Muscle layer of duodenum (tissue), 2 donors: ENCODE results near the gene DISC1.

Experiments used
- H3K27ac ChIP-seq: one replicate; pipeline ENCODE4 v1.7.0; 2013; ENCODE audit warnings: mild to moderate bottlenecking, low read length
- H3K27me3 ChIP-seq: one replicate; pipeline ENCODE4 v1.7.0; 2013; ENCODE audit warnings: low read depth, mild to moderate bottlenecking, control low read depth, low read length
- H3K36me3 ChIP-seq, 2 donors: one replicate each; pipeline ENCODE4 v1.7.0; 2013; ENCODE audit warnings: low read length in 2 of 2, control low read depth in 1 of 2, mild to moderate bottlenecking in 1 of 2; ENCODE audit not compliant: insufficient read depth in 2 of 2, control insufficient read depth in 1 of 2
- H3K4me1 ChIP-seq, 2 donors: one replicate each; pipeline ENCODE4 v1.7.0; 2013; ENCODE audit warnings: low read length in 2 of 2, mild to moderate bottlenecking in 2 of 2, control low read depth in 1 of 2, moderate library complexity in 1 of 2; ENCODE audit not compliant: insufficient read depth in 2 of 2, control insufficient read depth in 1 of 2
- H3K4me3 ChIP-seq, 2 donors: one replicate each; pipeline ENCODE4 v1.7.0; 2013; ENCODE audit warnings: low read length in 2 of 2, low read depth in 1 of 2, mild to moderate bottlenecking in 1 of 2
- H3K9me3 ChIP-seq, 2 donors: one replicate each; pipeline ENCODE4 v1.7.0; 2013; ENCODE audit warnings: low read length in 2 of 2, control low read depth in 1 of 2, mild to moderate bottlenecking in 1 of 2; ENCODE audit not compliant: control insufficient read depth in 1 of 2
- donor health status: healthy.

Gene DISC1

DNA sequence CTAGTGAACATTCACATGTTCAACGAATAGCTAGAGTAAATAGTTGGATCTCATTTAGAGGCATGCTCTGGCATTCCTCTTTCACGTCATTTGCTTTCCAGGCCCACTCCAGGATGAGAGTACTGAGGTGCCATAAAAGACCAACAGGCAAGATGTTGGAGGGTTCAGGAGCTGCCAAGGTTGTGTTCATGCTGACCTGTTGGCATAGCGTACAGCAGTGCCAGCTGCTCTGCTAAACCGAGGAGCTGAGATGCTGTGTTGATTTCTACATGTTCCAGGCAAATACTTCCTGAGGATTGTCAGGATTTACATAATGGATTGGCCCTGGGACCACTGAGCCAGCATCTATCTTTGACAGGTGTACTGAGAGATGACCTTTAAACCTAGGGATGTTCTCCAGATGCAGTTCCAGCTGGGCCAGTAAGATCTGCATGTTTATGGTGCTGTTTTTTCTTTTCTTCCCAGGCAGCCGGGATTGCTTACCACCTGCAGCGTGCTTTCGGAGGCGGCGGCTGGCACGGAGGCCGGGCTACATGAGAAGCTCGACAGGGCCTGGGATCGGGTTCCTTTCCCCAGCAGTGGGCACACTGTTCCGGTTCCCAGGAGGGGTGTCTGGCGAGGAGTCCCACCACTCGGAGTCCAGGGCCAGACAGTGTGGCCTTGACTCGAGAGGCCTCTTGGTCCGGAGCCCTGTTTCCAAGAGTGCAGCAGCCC, 66.9 kb downstream of the DISC1 start:
- H3K27me3 ChIP-seq, result no peaks in the 10 kb centered on the region
- H3K9me3 ChIP-seq, result no peaks in the 10 kb centered on the region
- H3K4me3 ChIP-seq, result no peak overlapping the region
- H3K4me1 ChIP-seq, result peaks cover 0 to 3% of the 10 kb centered on the region in 2 donors
- H3K36me3 ChIP-seq, result no peaks in the 10 kb centered on the region
- H3K27ac ChIP-seq, result no peak overlapping the region

DNA sequence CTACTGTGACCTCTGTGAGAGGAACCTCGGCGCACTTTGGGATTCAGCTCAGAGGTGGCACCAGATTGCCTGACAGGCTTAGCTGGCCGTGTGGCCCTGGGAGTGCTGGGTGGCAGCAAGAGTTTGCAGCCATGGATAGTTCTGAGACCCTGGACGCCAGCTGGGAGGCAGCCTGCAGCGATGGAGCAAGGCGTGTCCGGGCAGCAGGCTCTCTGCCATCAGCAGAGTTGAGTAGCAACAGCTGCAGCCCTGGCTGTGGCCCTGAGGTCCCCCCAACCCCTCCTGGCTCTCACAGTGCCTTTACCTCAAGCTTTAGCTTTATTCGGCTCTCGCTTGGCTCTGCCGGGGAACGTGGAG, 67.5 kb downstream of the DISC1 start:
- no peak overlapping the region for H3K27ac ChIP-seq
- no peaks in the 10 kb centered on the region for H3K36me3 ChIP-seq
- H3K27me3 ChIP-seq, result no peaks in the 10 kb centered on the region
- H3K4me3 ChIP-seq, result peak overlapping the region in 1 of 2 donors; percentile 1
- no peaks in the 10 kb centered on the region for H3K9me3 ChIP-seq
- peaks cover 0 to 3% of the 10 kb centered on the region in 2 donors for H3K4me1 ChIP-seq

DNA sequence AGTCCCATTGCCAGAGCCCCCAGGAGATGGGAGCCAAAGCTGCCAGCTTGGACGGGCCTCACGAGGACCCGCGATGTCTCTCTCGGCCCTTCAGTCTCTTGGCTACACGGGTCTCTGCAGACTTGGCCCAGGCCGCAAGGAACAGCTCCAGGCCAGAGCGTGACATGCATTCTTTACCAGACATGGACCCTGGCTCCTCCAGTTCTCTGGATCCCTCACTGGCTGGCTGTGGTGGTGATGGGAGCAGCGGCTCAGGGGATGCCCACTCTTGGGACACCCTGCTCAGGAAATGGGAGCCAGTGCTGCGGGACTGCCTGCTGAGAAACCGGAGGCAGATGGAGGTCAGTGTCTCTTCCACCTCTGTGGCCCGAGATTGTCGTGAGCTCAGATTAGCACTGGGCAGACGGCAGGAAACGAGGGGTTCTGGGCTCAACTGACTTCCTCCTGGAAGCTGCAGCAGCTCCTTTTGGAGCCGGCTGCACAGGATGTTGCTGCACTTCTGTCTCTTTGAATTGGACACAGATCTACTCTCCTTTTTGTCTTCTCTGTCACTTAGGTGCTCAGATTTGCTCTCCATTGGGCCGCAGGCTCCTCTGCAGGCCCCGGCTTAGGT, 68.0 kb downstream of the DISC1 start:
- no peaks in the 10 kb centered on the region for H3K36me3 ChIP-seq
- no peaks in the 10 kb centered on the region for H3K27me3 ChIP-seq
- no peaks in the 10 kb centered on the region for H3K9me3 ChIP-seq
- peak overlapping the region in 1 of 2 donors; percentile 1 for H3K4me3 ChIP-seq
- no peak overlapping the region for H3K27ac ChIP-seq
- peaks cover 0 to 3% of the 10 kb centered on the region in 2 donors for H3K4me1 ChIP-seq

DNA sequence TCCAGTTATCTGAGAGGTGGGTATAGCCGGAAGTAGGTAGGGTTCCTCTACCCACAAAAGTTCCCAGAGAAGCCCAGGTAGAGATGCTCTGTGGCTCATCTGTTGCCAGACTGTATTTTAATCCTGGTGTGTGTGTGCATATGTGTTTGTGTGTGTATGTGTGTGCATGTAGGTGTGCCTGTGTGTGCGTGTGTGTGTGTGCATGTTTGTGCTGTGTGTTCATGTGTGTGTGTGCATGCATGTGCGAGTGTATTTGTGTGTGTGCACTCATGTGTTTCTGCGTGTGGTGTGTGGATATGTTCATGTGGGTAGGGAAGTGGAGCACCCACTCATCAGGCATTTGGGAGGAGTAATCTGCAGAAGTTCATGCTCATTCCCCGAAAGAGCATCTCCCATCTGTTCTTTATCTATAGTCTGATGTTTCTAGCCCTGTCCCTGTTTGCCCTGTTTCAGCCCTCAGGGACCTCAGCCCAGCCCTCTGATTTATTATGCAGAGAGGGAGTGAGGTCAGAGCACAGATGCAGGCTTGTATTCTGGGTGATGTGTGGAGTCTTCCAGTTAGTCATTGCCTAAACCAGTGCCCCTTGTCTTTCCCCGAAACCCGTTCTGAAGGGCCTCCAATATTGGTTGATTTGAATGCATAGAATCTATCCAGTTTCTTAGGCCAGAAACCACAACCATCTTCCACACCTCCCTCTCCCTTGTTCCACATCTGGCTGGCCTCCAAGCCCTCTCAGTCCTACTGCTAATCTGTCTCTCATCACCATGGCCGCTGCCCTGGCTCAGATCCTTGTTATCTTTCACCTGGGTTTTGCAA, 69.1 kb downstream of the DISC1 start:
- H3K9me3 ChIP-seq, result no peaks in the 10 kb centered on the region
- no peaks in the 10 kb centered on the region for H3K36me3 ChIP-seq
- H3K27me3 ChIP-seq, result no peaks in the 10 kb centered on the region
- H3K4me1 ChIP-seq, result peaks cover 0 to 9% of the 10 kb centered on the region in 2 donors
- no peak overlapping the region for H3K4me3 ChIP-seq
- no peak overlapping the region for H3K27ac ChIP-seq

DNA sequence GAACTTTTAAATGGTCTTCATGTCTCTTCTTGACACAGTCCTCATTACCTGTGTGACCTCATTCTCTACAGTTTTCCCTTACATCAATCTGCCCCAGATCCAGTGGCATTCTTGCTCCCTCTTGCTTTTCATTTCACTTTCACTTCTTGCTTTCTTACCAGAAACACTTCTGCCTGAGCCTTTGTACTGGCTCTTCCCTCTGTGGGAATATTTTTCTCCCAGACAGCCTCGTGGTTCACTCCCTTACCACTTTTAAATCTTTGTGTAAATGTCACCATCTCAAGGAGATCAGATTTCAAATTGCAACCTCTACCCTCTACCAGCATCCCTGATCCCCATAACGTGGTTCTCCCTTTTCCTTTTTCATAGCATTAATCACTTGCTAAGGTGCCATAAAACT, 73.2 kb downstream of the DISC1 start:
- H3K4me3 ChIP-seq, result peak overlapping the region; percentile 0 to 18
- no peaks in the 10 kb centered on the region for H3K36me3 ChIP-seq
- H3K27ac ChIP-seq, result no peak overlapping the region
- no peaks in the 10 kb centered on the region for H3K9me3 ChIP-seq
- peaks cover 0 to 9% of the 10 kb centered on the region in 2 donors for H3K4me1 ChIP-seq
- H3K27me3 ChIP-seq, result no peaks in the 10 kb centered on the region

DNA sequence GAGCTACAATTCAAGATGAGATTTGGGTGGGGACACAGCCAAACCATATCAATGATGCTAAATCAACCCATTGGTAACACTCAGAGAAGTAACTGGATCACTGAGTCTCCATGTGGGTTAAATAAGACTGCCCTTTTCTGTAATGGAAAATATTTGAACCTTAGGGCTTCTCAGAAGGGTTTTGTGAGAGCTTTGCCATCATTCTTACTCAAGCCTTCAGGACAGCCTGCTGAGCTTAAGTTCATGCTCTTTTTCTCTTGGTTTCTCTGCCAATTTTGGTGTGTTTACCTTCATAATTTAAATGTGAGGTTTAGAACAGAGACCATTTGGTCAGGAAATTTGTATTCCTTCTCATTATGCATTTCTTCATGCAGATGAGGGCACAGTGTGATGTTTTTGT, 74.7 kb downstream of the DISC1 start:
- no peaks in the 10 kb centered on the region for H3K9me3 ChIP-seq
- peaks cover 0 to 5% of the 10 kb centered on the region in 2 donors for H3K4me1 ChIP-seq
- H3K36me3 ChIP-seq, result no peaks in the 10 kb centered on the region
- no peaks in the 10 kb centered on the region for H3K27me3 ChIP-seq
- H3K4me3 ChIP-seq, result no peak overlapping the region
- no peak overlapping the region for H3K27ac ChIP-seq

DNA sequence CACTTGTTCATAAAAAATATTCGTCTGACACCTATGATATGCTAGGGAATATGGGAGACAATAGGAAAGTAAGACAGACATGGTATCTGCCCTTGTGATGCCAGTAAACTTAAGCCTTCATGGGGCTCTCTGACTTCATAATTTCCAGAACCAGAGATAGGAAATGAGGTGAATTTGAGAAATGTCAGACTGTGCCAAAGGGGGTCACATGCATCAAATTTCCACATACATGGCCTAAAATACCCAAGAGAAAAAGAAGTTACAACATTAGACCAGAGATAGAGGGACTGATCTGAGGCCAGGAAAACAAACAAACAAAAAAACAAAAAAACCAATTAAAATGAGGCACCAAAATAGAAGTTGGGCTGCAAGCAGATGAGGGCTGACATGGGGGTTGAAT, 75.7 kb downstream of the DISC1 start:
- Histone ChIP-seq H3K27me3 (no peaks in the 10 kb centered on the region), H3K4me1 (peaks cover 0 to 5% of the 10 kb centered on the region in 2 donors), H3K27ac (no peak overlapping the region), H3K36me3 (no peaks in the 10 kb centered on the region), H3K9me3 (no peaks in the 10 kb centered on the region), H3K4me3 (no peak overlapping the region)

DNA sequence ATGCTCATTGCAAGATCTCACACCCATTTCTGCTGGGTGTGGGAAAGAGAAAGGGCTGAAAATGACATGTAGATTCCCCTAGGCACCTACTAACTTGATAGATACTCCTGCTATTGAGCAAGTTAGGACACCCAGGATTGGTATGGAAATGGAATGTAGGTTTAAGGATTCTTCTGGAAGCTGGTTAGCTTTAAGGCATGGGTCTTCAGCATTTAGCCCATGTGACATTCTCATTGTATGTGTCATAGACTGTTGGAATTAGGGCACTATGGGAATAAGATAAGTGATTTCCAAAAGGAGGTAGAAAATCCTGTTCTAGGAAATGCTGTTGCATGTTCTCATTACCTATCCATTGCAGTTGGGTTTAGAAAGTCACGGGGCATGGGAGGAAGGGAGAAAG, 76.2 kb downstream of the DISC1 start:
- H3K4me1 ChIP-seq, result peaks cover 0 to 5% of the 10 kb centered on the region in 2 donors
- H3K27ac ChIP-seq, result no peak overlapping the region
- no peaks in the 10 kb centered on the region for H3K9me3 ChIP-seq
- H3K27me3 ChIP-seq, result no peaks in the 10 kb centered on the region
- no peak overlapping the region for H3K4me3 ChIP-seq
- H3K36me3 ChIP-seq, result no peaks in the 10 kb centered on the region

DNA sequence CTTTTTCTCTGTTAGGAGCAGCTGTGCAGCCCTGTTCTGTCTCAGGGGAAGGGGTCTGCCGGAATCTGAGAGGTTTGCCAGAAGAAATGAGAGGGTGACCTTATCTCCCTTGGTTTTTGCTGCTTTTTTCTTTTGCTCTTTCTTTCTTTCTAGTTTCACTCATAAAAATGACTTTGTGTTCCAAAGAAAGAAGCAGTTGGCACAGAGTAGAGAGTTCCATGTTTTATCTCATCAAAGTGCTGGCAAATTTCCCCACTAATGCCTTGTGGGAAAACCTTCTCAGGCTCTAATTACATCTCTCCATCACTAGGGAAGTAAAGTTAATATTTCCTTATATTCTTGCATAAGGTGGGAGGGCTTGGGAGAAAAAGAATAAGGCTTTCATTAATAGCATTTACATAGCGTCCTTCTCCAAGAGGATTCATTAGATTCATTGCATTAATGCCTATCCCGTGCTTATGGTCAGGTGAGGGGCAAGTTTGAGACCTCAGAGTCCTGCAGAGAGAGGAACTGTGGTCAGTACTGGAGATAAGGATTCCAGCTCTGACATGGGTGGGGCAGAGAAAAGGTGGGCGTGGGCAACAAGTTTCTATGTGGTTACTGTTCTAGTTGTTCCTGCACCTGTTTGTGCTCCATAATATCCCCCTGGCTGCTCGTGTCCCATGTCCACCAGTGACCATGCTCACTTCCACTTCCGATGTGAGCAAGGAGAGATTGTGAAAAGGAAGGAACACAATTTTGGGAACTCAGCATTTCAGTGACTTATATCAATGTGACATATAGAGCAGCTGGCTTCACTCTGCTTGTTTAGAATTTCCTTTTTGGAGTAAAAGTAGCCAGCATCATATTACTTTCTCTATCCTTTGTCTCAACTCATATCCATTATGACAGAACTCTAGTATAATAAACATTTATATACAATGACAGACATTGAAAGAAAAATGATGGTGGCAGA, 79.5 kb downstream of the DISC1 start:
- Histone ChIP-seq H3K27me3 (no peaks in the 10 kb centered on the region), H3K4me3 (no peak overlapping the region), H3K4me1 (no peaks in the 10 kb centered on the region), H3K36me3 (no peaks in the 10 kb centered on the region), H3K27ac (no peak overlapping the region), H3K9me3 (no peaks in the 10 kb centered on the region)

DNA sequence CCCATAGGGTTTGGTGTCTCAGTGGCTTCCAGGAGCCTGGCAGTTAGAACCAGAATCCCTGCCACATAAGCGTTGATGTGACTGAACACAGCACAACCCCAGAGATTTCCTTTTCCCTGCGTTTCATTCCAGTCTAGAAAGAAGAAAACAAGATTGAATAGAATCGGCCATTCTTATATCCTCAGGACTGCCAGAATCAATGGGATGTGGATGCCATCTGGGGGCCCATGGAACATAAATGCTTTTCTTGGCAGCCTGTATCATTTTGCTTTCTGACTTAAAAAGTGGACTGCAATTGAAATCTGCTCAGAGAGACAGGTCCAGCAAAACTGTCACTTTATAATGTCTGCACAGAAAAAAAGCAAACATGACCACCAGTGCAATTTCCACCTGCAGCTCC, 80.3 kb downstream of the DISC1 start:
- H3K4me3 ChIP-seq, result no peak overlapping the region
- no peaks in the 10 kb centered on the region for H3K9me3 ChIP-seq
- H3K36me3 ChIP-seq, result no peaks in the 10 kb centered on the region
- no peaks in the 10 kb centered on the region for H3K4me1 ChIP-seq
- no peaks in the 10 kb centered on the region for H3K27me3 ChIP-seq
- no peak overlapping the region for H3K27ac ChIP-seq

DNA sequence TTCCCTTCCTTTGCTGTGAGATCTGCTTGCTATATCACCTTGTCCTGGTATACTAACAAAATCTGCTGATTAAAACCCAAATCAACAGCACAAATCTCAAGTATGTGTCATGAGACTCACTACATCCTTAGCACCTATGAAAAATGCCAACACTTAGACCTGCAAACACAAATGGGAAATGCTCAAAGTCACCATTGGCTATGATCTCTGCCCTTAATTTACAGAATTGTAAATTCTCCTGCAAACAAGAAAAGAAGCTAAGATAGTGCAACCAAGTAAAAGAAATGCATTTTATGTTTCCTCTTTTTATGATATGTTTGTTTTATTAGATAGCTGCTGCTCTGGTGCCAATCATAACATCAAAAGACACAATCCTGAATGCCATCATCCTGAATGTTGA, 80.8 kb downstream of the DISC1 start:
- Histone ChIP-seq H3K4me1 (no peaks in the 10 kb centered on the region), H3K9me3 (no peaks in the 10 kb centered on the region), H3K27me3 (no peaks in the 10 kb centered on the region), H3K4me3 (no peak overlapping the region), H3K36me3 (no peaks in the 10 kb centered on the region), H3K27ac (no peak overlapping the region)
